IPS-NIHi11 (cell line): ENCODE results near the gene HSBP1L1.
A peak's percentile ranks its signal among the peaks of the same experiment; 100 is the strongest.

Source experiments
- DNase-seq: peaks from one replicate; pipeline ENCODE4 v3.0.0; 2012; ENCODE audit warnings: mixed read lengths, low spot score

Gene HSBP1L1

DNA sequence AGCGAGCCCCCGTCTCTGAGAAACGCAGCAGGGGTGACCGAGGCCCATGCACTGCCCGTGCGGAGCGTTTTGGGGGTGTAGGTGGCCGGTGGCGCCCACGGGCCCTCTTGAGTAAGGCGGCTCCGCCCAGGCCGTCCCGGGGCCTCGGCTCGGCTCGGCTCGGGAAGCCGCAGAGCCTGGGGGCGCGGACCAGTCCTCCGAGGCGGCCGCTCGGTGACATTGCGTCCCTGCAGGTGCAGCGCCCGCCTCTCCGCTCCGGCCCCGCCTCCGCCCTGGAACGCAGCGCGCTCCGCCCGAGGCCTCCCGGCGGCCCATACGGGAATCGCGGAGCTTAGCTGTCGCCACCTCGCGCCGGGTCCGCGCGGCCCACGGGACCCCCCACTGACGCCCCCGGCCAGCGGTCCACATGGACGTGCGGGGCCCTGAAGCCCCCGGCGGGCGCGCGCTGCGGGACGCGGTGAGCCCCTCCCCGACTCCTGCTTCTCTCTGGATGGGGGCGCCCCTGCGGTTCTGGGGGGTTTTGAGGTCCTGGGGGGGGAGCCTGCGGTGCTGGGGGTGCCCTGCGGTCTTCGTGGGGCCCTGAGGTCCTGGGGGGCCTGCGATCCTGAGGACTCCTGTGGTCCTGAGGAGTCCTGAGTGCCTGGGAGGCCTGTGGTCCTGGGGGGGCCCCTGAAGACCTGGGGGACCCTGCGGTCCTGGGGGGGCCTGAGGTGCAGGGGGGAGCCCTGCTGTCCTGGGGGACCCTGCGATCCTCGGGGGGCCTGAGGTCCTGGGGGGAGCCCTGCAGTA lies at the start of gene HSBP1L1:
Gene HSBP1L1 (plus strand): TSS at position 314 of the 789 bp plus-strand sequence. CDS start 93 bp downstream, at position 407.
- peak; percentile 87 for DNase-seq

DNA sequence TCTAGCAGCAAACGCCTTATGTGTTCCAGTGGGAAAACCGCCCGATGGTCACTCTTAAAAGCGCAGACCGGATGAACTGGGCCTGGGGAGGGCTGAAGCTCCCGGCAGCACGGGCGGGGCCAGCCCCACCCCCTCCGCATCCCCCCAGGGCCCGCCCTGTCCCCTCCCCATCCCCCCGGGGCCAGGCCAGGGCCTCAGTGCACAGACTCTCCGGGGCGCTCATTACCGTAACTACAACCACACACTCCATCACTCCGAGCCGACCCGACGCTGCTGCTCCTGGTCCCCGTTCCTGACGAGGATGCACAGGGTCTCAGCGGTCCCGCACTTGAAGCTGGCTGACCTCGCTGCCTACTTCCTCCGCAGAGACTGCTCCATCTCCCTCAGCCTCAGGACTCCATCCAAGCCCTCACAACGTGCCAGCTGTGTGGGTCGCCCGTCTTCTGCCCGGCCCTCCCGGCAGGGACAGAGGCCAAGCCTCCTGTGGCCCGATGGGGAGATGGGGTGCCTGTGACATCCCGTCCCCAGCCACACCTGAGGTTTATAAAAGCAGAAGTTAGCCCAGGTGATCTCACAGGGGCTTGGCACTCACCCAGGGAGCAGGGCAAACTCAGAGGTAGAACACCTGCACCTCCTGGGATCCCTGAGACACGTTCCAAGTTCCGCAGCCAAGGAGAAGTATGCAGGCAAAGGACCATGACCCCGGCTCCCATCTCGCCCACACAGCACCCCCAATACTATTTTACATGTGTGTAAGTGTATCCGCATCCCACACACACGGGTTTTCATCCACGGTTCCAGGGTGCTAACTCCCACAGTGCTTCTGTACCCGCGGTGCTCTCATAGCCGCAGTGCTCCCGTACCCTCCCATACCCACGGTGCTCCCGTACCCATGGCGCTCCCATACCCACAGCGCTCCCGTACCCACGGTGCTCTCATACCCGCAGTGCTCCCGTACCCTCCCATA lies 49.0 kb upstream of the HSBP1L1 start:
- DNase-seq = peak; percentile 59

DNA sequence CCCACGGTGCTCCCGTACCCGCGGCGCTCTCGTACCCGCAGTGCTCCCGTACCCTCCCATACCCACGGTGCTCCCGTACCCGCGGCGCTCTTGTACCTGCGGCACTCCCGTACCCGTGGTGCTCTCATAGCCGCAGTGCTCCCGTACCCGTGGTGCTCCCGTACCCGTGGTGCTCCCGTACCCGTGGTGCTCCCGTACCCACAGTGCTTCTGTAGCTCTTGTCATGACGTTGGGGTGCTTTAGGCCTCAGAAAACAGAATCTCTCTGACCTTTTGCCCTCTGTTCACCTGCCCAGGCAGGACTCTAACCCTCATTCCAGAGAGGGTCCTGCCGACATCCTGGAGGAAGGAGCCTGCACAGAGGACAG lies 48.3 kb upstream of the HSBP1L1 start:
- no peak for DNase-seq

DNA sequence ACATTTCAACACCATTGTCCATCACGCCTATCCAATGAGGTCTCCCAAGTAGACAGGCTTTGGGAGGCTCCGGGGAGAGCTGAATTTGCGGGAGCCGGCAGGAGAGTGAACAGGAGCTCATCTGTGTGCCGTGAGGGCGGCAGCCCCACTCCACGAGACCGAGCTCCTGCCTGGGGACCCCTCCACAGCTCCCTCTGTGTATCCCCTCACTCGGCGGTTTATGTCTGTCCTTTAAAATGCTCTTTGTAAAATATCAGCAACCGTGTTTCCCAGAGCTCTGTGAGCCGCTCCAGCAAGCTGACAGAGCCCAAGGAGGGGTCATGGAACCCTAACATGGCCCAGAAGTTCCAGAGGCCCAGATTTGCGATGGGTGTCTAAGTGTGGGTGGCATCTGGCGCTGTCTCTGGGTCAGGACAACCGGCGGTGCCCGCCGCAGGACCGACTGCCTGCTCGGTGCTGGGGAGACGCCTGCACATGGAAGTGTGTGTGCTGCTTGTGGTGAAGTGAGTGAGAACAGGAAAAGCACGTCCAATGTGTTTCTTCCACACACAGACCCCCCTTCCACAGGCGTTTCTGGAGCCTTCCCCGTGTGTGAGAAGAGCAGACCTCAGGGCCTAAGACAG lies 47.8 kb upstream of the HSBP1L1 start:
- no peak for DNase-seq

DNA sequence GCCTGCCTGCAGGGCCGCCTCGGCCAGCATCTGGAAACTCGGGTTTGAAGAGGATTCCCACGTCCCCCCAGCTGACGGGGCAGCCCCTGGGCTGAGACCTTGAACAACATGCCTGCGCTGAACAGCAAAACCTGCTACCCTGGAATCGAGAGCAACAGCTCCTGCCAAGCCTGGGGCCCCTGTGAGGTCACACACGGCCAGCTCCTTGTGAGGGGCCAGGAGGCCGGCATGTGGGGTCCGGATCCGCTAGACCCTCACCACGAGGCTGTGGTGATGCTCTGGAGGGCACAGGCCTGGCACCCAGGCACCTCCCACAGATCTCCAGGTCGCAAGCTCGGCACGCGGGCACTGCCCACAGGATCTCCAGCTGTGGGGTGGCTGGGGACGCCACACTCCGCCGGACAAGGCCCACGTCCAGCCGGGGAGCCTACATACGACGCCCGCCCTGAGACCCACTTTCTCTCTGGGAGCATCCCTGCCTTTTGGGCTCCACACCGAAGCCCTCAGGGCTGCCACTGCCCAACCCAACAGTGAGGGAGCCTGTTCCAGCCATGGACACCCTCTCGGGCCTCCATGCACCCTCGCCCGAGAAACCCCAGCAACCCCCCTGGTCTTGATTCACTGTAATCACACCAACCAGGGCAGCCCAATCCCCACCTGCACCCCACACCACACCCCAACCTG lies 47.1 kb upstream of the HSBP1L1 start:
- DNase-seq = no peak

DNA sequence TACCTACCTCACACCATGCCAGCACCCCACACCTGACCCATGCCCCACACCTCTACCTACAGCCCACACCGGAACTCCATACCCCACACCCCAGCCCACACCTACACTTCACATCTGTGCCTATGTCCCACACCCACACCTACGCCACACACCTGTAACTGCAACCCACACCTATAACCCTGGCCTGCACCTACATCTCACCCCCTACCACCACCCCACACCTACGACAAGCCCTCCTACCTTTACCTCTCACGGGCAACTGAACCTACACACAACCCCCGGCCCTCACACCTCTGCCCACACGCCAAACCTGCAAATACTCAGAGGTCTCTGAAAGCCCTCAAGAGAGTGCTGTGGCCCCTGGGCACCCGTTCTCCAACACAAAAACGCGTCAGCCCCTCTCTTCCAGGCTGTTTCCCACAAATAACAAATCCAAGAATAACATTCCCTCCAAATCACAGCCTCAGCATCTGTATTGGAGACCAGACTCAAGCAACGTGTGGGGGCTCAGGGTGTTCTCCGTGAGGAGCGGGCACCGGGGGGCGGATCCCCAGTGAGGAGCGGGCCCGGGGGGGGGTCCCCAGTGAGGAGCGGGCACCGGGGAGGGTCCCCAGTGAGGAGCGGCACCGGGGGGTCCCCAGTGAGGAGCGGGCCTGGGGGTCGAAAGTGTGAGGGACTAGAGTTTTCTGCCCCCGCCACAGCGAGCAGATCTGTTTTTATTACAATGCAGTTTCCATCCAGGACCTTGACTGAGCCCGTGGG lies 46.4 kb upstream of the HSBP1L1 start:
- DNase-seq = no peak

DNA sequence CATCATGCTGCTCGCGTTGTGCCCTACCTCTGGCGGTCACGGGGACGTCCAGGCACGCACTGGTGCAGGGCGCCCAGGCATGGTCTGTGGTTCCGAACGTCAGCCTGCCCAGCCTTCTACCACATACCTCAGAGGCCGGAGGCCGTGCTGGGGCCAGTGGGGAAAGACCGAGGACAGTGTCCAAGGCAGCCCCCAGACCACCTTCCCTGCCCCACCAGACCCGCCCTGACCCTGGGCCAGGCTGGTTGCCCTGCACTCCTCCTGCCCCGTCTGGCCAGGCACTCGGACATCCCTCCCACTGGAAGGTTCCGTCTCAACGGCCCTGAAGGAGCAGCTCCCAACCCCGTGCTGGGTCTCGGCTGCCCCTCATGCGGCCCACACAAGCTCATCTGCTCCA lies 45.8 kb upstream of the HSBP1L1 start:
- DNase-seq = no peak

DNA sequence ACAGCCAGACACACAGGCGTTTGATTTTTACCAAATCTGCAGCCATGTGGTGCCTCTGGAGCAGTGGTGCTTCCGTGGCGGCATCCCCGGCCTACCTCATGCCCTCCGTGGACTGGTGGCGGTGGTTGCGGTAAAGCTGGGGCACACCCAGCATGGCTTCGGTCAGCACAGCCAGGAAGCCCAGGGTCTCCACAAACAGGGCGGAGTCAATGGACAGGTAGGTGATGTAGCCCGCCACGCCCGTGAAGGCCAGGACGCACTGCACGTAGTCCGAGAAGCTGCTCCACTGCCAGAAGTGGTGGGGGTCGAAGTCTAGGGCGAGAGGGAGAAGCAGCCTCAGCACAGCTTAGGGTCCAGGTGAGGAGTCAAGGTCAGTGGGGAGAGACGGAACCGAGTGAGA lies 45.4 kb upstream of the HSBP1L1 start:
- DNase-seq = no peak

DNA sequence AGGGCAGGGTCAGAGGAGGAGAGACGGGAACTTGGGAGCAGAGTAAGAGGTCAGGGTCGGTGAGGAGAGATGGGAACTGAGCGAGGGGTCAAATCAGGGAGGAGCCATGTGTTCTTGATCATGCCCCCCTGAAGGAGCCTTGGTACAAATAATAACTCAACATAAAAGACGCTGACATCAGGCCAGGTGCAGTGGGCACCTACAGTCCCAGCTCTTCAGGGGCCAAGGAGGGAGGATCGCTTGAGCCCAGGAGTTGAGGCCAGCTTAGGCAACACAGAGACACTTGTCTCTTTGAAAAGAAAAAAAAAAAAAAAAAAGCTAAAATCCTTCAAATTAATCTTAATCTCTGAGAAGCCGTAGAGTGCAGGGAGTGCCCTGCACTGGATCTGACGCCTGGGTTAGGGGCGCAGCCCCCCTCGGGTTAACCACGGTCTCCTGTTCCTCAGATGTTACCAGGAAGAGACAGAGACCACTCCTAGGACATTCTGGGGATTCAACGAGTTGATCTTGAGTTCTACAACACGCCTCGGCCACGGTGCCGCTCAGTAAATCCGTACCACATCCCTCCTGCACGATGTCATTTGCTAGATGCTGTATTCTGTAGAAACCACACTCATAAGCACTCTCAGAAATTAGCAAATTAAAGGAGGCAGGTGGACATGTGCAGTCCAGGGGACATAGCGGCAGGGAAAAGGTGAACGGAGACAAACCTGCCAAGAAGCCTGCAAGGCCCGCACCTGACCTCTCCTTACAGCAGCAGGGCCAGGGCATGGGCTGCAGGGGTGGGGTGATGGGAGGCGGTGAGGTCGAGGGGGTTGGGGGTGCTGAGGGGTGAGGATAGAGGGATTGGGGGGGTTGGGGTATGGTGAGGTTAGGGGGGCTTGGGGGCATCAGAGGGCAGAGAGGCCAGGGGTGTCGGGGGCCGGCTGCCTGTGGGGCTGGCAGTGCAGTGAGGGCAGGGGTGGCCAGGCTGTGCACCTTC lies 42.2 kb upstream of the HSBP1L1 start:
- no peak for DNase-seq

DNA sequence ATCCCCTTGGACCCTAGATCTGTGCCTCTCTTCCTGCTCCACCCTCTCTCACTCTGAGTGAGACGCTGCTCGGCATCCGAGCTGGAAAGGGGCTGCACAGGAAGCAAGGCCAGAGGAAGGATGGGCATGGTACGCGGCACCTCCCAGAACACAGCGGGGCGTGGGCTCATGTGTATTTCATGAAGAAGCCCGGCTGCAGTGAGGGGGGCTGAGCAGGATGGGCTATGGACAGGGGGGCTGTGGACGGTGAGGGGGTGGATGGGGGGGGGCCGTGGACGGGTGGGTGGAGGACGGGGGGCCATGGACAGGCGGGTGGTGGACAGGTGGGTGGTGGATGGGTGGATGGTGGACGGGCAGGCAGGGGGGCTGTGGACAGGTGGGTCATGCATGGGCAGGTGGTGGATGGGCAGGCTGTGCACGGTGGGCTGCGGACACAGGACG lies 41.5 kb upstream of the HSBP1L1 start:
- no peak for DNase-seq

DNA sequence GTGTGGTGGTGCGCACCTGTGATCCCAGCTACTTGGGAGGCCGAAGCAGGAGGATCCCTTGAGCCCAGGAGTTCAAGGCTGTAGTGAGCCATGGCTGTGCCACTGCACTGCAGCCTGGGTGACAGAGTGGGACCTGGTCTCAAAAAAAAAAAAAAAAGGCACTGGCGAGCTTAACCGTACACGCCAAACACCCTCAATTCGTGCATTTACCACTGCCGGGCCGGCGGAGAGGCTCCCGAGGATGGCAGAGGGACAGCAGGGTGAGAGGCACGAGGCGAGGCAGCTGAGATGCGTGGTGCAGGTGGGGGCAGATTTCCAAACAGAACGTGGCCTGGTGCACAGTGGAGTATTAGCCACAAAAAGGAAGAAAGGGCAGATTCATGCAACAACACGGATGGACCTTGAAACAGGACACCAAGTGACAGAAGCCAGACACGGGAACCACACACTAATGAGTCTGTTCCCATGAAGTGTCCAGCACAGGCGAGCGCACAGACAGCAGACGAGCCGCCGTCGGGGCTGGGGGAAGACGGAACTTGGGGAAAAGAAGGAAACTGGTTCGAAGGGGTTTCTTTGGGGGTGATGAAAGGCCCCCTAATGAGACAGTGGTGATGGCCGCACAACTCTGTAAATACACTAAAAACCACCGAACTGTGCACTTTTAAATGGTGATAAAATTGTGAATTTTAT lies 40.4 kb upstream of the HSBP1L1 start:
- DNase-seq = no peak

DNA sequence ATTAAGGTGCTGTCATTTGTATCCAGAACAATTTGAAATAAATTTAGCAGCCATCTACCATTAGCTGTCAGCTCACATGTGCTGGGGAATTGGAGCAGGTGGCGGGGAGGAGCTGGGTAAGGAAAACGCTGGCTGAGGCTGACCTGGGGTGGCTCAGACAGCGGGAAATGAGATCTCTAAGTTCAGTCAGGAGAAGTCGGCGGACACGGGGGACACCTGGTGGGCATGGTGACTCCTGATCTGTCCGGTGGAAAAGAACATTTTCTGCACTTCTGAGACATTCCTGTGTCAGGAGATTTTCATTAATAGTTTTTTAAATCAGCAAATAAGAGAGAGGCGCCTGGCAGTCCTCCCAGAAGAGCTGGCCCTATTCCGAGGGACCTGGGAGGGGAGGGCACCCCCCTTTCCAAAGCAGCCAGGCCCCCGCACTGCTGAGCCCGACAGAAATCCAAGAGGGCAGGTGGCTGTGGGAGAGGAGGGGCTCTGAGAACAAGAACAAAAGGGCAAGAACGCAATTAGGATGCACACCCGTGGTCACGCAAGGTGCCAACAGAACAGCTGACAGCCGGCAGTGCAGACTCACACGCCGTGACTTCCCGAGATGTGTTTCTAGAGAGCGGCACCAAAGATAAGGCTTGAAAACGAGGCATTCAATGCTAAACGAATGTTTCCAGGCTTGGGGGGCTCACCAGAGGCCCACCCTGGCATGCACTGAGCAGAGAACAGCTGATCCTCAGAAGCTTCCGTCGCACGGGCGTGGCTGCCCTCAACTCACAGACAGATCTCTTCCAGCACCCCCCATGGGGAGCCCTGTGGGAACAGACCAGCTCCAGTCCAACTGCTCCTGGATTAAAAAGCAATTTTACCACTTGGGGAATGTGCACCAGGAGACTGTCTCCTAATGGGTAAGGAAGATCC lies 39.4 kb upstream of the HSBP1L1 start:
- no peak for DNase-seq

DNA sequence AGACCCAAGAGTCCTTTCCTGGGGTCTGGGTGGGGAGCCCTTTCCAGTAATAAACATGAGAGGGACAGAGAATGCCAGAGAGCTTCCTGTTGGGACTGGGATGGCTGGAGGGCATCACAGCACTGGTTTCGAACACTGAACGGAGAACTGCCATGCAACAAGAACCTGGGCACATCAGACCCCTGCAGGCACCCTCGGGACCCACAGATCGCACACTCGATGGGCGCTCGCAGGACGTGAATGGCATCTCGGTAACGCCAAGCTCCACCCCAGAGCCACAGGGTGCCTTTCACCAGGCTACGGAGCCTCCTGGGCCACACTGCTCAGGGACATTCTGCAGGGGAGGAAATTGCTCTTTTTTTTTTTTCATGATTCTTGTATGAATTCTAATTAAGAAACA lies 38.1 kb upstream of the HSBP1L1 start:
- DNase-seq = no peak

DNA sequence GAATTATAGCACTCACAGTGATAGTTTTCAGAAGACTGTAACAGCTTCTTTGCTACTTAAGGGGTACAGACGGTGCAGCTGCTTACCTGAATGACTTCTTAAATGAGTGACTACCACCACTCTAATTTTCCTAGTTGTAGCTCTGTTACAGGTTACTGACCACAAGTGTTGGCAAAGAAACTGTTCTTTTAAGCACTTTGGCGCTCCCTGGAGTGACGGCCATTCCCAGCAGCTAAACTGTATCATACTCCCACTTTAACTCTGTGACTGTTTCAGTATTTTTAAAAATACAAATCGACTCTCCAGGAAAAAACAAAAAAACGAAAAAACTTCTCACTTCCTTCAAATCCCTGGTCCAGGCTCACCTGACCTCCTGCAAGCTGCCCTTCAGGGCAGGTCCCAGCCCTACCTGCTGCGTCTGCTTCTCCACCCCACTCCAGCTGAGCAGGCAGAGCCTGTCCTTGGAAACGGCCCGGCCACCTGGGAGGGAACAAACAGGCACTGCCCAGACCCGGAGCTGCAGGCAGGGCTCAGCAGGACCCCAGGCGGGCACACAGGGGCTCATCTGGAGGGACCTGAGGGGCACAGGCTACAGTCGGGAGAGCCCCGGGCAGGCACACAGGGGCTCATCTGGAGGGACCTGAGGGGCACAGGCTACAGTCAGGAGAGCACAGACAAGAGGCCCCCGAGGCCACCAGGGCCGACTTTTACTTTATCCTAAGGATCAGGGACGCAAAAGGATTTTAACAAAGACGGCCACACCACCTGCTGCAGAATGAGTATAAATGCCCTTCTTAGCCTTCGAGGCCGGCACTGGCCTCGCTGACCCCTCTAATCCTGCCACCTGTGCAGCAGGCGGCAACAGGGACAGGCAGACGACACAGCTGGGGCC lies 37.5 kb upstream of the HSBP1L1 start:
- no peak for DNase-seq

DNA sequence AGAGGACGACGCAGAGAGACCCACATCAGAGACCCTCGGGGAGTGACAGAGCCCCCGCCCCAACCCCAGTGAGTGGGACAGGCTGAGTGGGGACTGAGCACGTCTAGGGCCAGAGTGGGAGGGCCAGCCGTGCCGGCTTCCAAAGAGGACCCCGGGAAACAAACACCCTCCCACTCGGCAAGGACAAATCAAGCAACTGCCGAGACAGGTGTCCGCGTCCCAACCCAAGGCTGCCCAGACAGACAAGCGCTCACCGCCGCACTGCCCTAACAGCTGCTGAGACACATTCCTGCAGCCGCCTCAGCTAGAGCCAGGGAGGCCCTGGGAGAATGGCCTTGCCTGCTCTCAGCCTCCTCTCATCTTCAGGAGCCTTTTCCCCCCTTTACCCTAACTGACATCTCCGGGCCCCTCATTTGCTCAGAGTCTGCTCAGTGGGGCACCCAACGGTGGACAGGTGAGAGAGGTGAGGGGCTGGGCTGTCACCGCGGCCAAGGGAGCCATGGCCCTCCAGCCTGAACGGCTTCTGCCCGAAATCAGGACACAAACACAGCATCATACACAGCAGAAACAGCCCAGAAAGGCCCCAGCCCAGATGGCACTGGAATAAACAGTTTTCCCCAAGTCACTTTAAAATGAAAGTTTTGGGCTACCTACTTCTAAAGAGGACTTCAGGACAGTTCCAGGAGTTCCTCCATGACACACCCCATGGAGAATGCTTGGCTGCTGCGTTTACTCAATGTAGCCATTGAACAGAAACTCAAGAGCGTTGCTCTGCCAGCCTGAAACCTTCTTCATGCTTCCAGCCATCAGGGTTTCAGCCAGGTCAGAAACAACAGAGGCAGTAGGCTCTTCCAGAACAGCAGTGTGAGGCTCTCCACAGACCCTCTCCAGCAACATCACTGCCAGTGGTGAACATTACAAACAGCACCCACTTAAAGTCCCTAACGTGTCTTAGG lies 36.6 kb upstream of the HSBP1L1 start:
- no peak for DNase-seq

DNA sequence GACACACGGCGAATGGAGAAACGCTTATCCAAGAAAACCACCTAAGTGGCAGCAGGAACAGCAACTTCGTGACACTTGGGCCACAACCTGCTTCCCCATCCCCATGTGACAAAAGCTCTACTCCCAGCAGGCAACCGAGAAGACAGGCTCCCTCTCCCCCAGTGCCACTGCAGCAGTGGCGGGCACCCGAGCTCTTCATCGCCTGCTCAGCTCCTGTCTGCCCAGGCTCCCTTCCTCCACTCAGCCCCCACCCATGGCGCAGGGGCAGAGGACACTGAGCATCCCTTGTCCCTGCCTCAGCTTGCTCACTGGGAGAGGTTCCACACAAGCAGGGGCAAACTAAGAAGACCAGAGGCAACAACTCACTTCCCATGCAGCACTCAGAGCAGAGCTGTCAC lies 35.9 kb upstream of the HSBP1L1 start:
- DNase-seq = no peak
